ENCODE measurements around the gene FSTL5.

The FSTL5 gene

DNA sequence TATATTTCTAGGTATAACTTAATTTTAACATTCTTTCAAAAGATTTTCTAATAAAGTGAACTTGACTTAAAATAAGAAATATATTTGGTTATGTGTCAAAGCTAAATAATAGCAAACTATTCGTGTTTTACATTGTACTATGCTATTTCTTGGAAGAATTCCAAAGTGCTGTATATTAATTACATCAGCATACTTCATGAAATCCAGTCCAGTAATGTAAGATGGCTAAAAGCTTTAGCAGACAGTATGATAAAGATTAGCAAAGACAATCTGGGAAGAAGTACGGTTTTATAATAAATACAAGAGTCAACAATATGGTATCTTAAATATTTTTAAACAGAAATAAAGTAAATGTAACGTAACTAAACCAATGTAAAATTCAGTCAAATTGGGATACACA is 125.7 kb downstream of the FSTL5 start:
- TF ChIP-seq, protein P1, sequence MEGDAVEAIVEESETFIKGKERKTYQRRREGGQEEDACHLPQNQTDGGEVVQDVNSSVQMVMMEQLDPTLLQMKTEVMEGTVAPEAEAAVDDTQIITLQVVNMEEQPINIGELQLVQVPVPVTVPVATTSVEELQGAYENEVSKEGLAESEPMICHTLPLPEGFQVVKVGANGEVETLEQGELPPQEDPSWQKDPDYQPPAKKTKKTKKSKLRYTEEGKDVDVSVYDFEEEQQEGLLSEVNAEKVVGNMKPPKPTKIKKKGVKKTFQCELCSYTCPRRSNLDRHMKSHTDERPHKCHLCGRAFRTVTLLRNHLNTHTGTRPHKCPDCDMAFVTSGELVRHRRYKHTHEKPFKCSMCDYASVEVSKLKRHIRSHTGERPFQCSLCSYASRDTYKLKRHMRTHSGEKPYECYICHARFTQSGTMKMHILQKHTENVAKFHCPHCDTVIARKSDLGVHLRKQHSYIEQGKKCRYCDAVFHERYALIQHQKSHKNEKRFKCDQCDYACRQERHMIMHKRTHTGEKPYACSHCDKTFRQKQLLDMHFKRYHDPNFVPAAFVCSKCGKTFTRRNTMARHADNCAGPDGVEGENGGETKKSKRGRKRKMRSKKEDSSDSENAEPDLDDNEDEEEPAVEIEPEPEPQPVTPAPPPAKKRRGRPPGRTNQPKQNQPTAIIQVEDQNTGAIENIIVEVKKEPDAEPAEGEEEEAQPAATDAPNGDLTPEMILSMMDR (IDR thresholded peaks at IDR 0.05; ENCODE audit: extremely low read depth, missing control alignments), result no peak
- DNase-seq (ENCODE audit: low spot score), result no peak

DNA sequence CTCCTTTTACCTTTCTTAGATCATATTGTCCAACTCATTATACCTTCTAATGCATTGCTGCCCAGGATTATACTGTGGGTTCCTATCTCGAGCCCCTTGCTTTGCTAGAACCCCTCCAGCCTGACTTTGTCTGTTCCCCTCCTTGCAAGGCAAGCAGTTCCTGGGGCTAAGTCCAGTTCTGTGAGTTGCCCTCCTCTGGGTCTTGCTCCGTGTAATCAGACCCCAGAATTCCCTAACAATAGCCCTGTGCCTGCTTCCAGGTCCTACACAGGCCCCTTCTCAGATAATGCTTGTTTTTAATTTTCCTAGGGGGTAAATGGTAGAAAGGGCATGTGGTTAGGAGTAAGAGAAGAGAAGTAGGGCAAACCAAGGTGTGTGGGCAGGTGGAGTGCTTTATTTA is 145.9 kb downstream of the FSTL5 start:
- TF ChIP-seq, protein P1 (IDR thresholded peaks at IDR 0.05; ENCODE audit: extremely low read depth, missing control alignments), result no peak

DNA sequence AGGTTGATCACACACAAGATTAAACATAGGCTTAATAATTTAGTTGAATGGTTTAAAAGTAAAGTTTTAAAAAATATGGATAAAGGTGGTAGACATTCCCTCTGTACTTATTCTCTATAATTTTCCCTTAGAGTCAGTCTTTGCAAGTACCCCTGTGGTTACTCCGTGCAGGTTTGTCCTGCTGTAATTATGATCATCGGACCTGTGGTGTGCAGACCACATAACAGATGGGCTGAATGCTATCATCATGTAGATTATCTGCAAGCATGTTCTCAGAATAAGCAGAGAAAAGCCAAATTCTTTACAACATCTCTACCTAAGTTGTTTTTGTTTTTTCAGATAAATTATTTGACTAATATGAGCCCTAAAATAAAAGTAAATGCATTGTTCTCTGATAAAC is 146.8 kb downstream of the FSTL5 start:
- TF ChIP-seq, protein P1 (IDR thresholded peaks at IDR 0.05; ENCODE audit: extremely low read depth, missing control alignments), result no peak
- DNase-seq (ENCODE audit: low spot score), result no peak

More for the DNA sequence above, 145.9 kb downstream of the FSTL5 start:
- no peak for DNase-seq (ENCODE audit: low spot score)

DNA sequence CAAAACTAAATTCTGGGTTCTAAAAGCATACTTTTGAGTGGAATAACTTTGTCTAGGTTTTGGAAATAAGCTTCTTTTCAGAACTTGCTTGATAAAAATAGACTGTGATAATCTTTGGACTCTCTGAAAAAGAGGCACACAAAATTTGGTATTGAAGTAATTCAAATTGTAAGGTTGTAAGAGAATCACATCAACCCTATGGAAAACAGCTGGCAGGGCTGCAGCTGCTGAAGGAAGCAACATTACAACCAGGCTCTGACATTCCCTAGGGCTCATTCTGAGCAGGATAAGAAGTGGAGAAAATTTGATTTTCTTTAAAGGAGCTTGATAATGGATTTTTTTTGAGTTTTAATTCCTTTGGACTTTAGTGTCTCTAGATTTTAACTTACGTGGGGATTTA is 147.6 kb downstream of the FSTL5 start:
- TF ChIP-seq, protein P1 (IDR thresholded peaks at IDR 0.05; ENCODE audit: extremely low read depth, missing control alignments), result no peak
- DNase-seq (ENCODE audit: low spot score), result no peak

DNA sequence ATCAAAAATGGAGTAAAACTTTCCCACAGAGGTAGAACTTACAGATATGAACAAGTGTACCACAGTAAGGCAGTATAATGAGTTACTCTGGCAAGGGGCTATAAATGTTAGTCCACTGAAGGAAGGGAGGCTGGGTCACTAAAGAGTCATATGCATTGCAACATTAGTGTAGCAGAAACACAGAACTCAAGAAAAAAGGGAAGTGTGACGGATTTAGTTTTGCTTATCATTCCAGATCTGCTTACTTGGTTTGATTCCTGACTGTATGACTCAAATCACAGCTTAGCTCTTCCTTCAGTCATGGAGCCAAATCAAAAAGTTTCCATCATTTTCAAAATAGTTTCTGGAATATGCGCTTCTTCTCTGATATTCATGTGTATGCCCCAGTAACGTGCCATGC is 148.7 kb downstream of the FSTL5 start:
- TF ChIP-seq, protein P1 (IDR thresholded peaks at IDR 0.05; ENCODE audit: extremely low read depth, missing control alignments), result no peak
- no peak for DNase-seq (ENCODE audit: low spot score)

DNA sequence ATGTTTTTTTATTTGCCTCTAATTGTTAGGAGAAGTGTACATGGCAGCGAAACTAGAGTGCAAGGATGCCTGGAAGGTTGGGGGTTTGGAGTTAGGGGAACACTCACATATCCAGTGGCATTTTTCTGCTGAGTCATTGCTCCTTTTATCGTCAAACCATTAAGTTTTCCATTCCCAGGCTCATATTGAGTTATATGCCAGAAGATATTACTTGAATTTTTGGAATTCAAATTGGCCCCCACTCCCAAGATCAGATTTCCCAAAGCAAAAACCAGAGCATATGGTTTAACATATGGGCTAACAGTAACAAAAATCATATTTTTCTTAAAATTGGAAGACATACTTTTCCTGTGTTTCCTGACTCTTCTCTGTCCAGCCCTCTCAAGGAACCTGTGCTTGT is 152.7 kb downstream of the FSTL5 start:
- TF ChIP-seq, protein P1 (IDR thresholded peaks at IDR 0.05; ENCODE audit: extremely low read depth, missing control alignments), result no peak
- no peak for DNase-seq (ENCODE audit: low spot score)

DNA sequence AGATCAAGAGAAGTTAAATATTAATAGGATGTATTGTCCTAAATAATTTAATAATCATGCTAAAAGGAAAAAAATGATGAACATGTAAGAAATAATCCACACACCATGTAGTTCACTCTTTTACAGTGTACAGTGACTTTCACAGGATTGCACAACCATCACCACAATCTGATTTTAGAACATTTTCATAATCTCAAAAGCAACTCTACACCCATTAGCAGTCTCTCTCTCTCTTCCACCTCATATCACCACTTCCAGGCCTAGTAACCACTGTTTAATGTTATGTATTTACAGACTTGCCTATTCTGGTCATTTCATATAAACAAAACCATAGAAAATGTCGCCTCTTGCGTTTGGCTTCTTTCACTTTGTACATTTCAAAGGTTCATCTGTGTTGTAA is 153.4 kb downstream of the FSTL5 start:
- no peak for DNase-seq (ENCODE audit: low spot score)
- TF ChIP-seq, protein P1 (IDR thresholded peaks at IDR 0.05; ENCODE audit: extremely low read depth, missing control alignments), result no peak

Data from GM20000 (cell line).